Parathyroid adenoma (tissue), 2 donors: ENCODE data around the gene TMC7.

Experiments
- H2AFZ ChIP-seq: fragments of 300-600 bp; sonication (generic); one replicate; pipeline ENCODE4 v1.7.0; 2017; ENCODE audit warnings: antibody characterized with exemption, mild to moderate bottlenecking
- H3K27ac ChIP-seq: fragments of 300-600 bp; sonication (generic); one replicate; pipeline ENCODE4 v1.7.0; 2017
- H3K27me3 ChIP-seq: fragments of 300-600 bp; sonication (generic); one replicate; pipeline ENCODE4 v1.7.0; 2017; ENCODE audit warnings: low read length; ENCODE audit not compliant: control insufficient read depth, insufficient read depth
- H3K36me3 ChIP-seq: fragments of 300-600 bp; sonication (generic); one replicate; pipeline ENCODE4 v1.7.0; 2017; ENCODE audit warnings: low read length; ENCODE audit not compliant: control insufficient read depth, insufficient read depth
- H3K4me1 ChIP-seq: fragments of 300-600 bp; sonication (generic); one replicate; pipeline ENCODE4 v1.7.0; 2017; ENCODE audit warnings: control low read depth
- H3K4me2 ChIP-seq: fragments of 300-600 bp; sonication (generic); one replicate; pipeline ENCODE4 v1.7.0; 2017; ENCODE audit warnings: low read length
- H3K4me3 ChIP-seq: fragments of 300-600 bp; sonication (generic); one replicate; pipeline ENCODE4 v1.7.0; 2017; ENCODE audit warnings: low read depth, low read length
- H3K79me2 ChIP-seq: fragments of 300-600 bp; sonication (generic); one replicate; pipeline ENCODE4 v1.7.0; 2017; ENCODE audit warnings: control low read depth
- H3K9ac ChIP-seq: fragments of 300-600 bp; sonication (generic); one replicate; pipeline ENCODE4 v1.7.0; 2017; ENCODE audit warnings: mild to moderate bottlenecking
- H3K9me3 ChIP-seq: fragments of 300-600 bp; sonication (generic); one replicate; pipeline ENCODE4 v1.7.0; 2017; ENCODE audit warnings: low read length; ENCODE audit not compliant: control insufficient read depth
- TF ChIP-seq, protein P1 (sequence below): fragments of 300-600 bp; sonication (generic); IDR thresholded peaks from one replicate; pipeline ENCODE4 v1.7.0; 2017; ENCODE audit warnings: antibody characterized with exemption, mild to moderate bottlenecking
- donor health status: primary hyperparathyroidism.

TMC7 gene

GRCh38 chr16:19083670-19084069 is 99.9 kb downstream of the TMC7 start:
- no peak overlapping the region for H2AFZ ChIP-seq
- no peak overlapping the region for H3K27ac ChIP-seq
- H3K4me2 ChIP-seq = no peak overlapping the region
- no peak overlapping the region for H3K4me3 ChIP-seq
- H3K9ac ChIP-seq = no peak overlapping the region
- no peaks in the 10 kb centered on the region for H3K79me2 ChIP-seq
- no peaks in the 10 kb centered on the region for H3K36me3 ChIP-seq
- H3K27me3 ChIP-seq = no peaks in the 10 kb centered on the region
- no peaks in the 10 kb centered on the region for H3K4me1 ChIP-seq
- H3K9me3 ChIP-seq = no peaks in the 10 kb centered on the region
- TF ChIP-seq, protein P1, sequence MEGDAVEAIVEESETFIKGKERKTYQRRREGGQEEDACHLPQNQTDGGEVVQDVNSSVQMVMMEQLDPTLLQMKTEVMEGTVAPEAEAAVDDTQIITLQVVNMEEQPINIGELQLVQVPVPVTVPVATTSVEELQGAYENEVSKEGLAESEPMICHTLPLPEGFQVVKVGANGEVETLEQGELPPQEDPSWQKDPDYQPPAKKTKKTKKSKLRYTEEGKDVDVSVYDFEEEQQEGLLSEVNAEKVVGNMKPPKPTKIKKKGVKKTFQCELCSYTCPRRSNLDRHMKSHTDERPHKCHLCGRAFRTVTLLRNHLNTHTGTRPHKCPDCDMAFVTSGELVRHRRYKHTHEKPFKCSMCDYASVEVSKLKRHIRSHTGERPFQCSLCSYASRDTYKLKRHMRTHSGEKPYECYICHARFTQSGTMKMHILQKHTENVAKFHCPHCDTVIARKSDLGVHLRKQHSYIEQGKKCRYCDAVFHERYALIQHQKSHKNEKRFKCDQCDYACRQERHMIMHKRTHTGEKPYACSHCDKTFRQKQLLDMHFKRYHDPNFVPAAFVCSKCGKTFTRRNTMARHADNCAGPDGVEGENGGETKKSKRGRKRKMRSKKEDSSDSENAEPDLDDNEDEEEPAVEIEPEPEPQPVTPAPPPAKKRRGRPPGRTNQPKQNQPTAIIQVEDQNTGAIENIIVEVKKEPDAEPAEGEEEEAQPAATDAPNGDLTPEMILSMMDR = no peak

DNA sequence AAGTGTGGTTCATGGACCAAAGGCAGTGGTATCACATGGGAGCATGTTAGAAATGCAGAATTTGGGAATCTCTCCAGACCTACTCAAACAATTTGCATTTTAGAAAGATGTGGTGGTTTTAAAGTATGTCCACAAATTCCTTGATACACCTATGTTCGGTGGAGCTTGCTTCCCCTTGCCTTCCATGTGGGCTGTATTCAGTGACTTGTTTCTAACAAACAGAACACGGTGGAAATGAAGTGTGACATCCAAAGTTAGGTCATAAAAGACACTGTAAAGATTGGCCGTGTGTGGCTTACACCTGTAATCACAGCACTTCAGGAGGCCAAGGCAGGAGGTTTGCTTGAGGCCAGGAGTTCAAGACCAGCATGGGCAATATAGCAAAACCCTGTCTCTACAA is 100.4 kb downstream of the TMC7 start:
- Histone ChIP-seq H3K9ac (no peak overlapping the region), H3K4me2 (no peak overlapping the region), H3K4me1 (no peaks in the 10 kb centered on the region), H3K79me2 (no peaks in the 10 kb centered on the region), H2AFZ (no peak overlapping the region), H3K4me3 (no peak overlapping the region), H3K27ac (no peak overlapping the region), H3K9me3 (no peaks in the 10 kb centered on the region), H3K27me3 (no peaks in the 10 kb centered on the region), H3K36me3 (no peaks in the 10 kb centered on the region)
- TF ChIP-seq, protein P1 = no peak

- Histone ChIP-seq H3K9me3 (no peaks in the 10 kb centered on the region), H3K27ac (no peak overlapping the region), H3K79me2 (no peaks in the 10 kb centered on the region), H3K4me3 (no peak overlapping the region), H3K36me3 (no peaks in the 10 kb centered on the region), H3K4me2 (no peak overlapping the region), H2AFZ (no peak overlapping the region), H3K27me3 (no peaks in the 10 kb centered on the region), H3K9ac (no peak overlapping the region), H3K4me1 (no peaks in the 10 kb centered on the region)
- TF ChIP-seq, protein P1 = no peak
These were observed 101.1 kb downstream of the TMC7 start for GRCh38 chr16:19084879-19085278.

DNA sequence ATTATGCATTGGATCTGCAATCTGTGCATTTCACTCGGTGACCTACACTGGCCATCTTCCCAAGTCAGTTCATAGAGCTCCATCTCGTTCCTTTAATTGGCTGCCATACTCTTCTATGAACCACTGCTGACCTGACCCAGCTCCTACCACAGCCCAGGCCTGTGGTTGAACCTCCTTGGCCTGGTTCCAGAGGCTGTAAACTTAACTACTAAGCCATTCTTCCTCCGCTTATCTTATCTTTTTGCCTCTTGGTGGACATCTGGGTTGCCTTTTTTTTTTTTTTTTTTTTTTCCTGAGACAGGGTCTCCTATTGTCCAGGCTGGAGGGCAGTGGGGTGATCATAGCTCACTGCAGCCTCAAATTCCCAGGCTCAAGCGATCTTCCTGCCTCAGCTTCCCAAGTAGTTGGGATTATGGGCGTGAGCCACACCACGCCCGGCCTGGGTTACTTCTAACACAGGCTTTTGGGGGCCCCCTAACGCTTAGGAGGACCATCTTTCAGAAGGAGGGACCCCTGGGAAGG is 102.0 kb downstream of the TMC7 start:
- Histone ChIP-seq H3K27ac (no peak overlapping the region), H3K4me3 (peak overlapping the region; percentile 55), H2AFZ (peak overlapping the region; percentile 91), H3K36me3 (no peaks in the 10 kb centered on the region), H3K9me3 (no peaks in the 10 kb centered on the region), H3K4me2 (peak overlapping the region; percentile 91), H3K9ac (no peak overlapping the region), H3K27me3 (no peaks in the 10 kb centered on the region), H3K4me1 (no peaks in the 10 kb centered on the region), H3K79me2 (no peaks in the 10 kb centered on the region)
- TF ChIP-seq, protein P1 = no peak
